GM13977 (cell line): ENCODE measurements around the gene PPM1J.

ENCODE experiments used
- DNase-seq: peaks from one replicate; pipeline ENCODE4 v3.0.0; 2012; ENCODE audit warnings: low spot score
- in situ Hi-C: fragments of 300-500 bp; cut with MboI; formaldehyde crosslinking; loops from one replicate; pipeline ENCODE4 v1.12.0; 2022; ENCODE audit warnings: low sequenced_read_pairs, low pct_unique_long_range_greater_than_20kb, mixed read lengths, inconsistent platforms; ENCODE audit not compliant: unreplicated experiment
- TF ChIP-seq, protein P1 (sequence below): IDR thresholded peaks from 2 replicates; pipeline ENCODE4 v1.5.1; 2012; ENCODE audit warnings: mild to moderate bottlenecking, control low read depth; ENCODE audit not compliant: insufficient read depth; ENCODE audit errors: extremely low read depth, missing control alignments

Gene PPM1J, protein sequence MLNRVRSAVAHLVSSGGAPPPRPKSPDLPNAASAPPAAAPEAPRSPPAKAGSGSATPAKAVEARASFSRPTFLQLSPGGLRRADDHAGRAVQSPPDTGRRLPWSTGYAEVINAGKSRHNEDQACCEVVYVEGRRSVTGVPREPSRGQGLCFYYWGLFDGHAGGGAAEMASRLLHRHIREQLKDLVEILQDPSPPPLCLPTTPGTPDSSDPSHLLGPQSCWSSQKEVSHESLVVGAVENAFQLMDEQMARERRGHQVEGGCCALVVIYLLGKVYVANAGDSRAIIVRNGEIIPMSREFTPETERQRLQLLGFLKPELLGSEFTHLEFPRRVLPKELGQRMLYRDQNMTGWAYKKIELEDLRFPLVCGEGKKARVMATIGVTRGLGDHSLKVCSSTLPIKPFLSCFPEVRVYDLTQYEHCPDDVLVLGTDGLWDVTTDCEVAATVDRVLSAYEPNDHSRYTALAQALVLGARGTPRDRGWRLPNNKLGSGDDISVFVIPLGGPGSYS

DNA sequence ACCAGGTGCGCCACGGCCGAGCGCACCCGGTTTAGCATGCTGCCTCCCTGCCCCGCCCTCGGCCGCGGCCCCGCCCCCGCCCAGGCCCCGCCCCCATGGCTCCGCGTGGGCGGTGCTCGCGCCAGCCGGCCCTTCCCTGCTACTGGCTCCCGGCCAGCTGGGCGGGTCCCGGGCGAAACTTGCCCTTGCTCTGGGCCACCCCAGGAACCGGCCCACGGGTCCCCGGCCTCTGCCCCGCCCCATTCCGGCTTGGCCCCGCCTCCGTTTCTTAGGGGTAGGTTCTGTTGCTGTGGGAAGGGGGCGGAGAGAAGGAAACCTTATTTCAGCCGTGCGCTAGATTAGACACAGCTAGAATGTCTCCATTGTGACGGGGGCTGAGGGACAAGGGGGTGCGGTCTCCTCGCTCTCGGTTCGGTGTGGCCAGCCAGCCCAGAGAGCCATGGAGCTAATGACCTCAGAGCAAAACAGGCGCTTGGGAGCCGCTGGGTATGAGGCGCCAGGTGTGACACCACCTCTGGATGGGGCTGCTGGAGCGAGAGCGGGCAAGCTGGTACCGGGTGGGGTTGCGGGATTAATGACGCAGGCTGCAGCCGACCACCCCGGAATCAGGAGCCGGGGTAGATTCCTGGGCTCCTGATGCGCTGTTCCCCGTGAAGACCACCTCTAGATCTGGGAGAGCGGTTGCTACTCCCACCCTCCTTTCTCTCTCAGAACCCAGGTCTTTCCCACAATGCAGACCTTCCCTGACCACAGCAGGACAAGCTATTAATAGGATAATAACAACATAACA lies at the start of gene PPM1J:
Gene PPM1J, minus strand, starts transcription at position 69 of the 790 bp plus-strand sequence. Its CDS starts 31 bp downstream, at position 38.
- TF ChIP-seq, protein P1, sequence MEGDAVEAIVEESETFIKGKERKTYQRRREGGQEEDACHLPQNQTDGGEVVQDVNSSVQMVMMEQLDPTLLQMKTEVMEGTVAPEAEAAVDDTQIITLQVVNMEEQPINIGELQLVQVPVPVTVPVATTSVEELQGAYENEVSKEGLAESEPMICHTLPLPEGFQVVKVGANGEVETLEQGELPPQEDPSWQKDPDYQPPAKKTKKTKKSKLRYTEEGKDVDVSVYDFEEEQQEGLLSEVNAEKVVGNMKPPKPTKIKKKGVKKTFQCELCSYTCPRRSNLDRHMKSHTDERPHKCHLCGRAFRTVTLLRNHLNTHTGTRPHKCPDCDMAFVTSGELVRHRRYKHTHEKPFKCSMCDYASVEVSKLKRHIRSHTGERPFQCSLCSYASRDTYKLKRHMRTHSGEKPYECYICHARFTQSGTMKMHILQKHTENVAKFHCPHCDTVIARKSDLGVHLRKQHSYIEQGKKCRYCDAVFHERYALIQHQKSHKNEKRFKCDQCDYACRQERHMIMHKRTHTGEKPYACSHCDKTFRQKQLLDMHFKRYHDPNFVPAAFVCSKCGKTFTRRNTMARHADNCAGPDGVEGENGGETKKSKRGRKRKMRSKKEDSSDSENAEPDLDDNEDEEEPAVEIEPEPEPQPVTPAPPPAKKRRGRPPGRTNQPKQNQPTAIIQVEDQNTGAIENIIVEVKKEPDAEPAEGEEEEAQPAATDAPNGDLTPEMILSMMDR: no peak
- peak; percentile 99 for DNase-seq
- in situ Hi-C loops: no loop called here

DNA sequence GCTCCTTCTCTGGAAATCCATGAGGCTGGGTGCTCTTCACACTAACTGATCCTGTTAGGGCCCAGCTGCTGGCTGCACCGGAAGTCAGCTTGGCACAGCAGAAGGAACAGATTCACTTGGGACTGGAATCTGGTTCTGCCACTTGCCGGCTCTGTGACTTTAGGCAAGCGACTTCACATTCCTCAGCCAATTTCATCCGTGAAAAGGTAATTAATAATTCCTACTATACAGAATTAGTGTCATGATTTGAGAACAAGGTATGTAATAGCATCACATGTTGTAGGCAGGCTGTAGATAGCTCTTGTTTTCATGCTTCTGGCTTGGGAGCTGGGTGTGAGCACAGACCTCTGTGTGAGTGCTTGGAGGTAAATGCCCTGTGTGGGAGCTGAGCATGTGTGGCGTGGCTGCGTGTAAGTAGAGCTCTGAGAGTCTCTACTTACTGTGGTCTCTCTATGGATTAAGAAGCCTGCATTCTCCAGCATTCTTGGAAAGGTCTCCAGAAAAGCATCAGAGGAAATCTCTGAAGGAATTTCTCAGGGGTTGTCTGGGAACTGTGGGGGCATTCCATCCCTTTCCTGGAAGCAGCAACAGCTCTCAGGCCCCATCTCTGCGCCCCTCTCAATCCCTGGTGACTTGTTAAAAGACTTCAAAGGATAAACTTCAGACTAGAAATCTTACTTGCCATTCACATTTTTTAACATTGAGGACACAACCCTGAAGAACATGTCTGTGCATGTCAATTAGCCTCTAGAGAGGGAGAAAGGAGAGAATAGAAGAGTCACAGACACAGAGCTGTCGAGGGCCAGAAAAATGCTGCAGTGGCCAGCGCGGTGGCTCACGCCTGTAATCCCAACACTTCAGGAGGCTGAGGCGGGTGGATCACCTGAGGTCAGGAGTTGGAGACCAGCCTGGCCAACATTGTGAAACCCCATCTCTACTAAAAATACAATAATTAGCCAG lies 47.7 kb upstream of the PPM1J start:
- DNase-seq: no peak
- TF ChIP-seq, protein P1: no peak
- in situ Hi-C loops: no loop called here

DNA sequence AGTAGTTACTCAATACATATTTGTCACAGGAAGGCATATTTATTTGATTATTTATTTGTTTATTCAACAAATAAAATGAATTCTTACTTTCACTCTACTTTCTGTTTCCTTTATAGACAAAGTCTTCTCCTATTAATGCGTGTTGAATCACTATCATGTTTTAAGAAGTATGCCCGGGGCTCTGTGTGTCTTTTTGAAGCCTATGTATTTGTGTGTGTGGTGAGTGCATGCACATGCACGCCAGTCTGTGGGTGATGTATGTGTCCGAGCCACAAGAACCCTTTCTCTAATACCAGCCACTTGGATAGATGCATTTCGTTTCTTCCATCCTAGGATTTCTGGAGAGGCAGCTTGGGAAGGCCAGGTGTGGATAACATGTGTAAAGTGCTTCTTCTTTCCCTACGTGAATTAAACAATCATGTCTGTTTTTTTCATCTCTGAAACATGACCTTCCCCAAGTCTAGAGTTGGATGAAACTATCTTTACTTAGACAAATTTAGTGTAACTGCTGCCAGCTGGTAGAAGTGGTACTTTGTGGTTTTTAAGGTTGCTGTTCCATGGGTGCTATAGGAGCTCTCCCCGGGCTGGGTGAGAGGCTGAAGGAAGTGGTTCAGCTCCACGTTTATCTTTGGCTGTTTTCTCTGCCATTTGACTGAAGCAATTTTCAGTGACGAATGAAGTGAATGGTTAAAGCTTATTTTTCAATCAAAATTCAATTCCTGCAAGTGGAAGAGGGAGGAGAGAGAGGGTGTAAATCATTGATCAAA lies 46.8 kb upstream of the PPM1J start:
- DNase-seq: no peak
- in situ Hi-C loops: no loop called here
- TF ChIP-seq, protein P1: no peak

DNA sequence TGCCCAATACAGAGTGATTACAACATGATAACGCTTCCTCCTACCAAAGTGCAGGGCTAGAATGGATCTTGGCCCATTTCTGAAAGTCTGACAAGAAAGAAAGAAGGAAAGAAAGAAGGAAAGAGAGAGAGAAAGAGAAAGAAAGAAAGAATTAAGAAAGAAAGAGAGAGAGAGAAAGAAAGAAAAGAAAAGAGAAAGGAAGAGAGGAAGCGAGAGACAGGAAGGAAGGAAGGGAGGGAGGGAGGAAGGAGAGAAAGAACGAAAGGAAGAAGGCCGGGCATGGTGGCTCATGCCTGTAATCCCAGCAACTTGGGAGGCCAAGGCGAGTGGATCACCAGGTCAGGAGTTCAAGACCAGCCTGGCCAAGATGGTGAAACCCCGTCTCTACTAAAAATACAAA lies 44.1 kb upstream of the PPM1J start:
- in situ Hi-C loops: no loop called here
- DNase-seq: no peak
- TF ChIP-seq, protein P1: no peak

DNA sequence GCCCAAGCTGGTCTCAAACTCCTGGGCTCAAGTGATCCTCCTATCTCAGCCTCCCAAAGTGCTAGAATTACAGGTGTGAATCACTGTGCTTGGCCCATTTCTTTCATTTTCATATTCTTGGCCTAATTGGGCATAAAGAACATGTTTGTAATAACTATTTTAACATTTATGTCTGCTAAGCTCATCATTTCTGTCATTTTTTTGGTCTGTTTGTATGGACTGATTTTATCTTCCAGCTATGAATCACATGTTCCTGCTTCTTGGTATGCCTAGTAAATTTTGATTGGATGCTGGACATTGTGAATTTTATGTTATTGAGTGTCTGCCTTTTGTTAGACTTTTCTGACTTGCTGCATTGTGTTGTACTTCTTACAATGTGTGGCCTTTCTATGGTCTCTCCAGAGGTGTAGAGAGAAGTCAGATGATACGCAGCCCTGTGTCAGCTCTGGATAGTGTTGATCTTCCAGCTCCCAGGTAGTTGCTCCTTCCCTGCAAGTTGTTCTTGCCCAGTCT lies 39.0 kb upstream of the PPM1J start:
- no peak for DNase-seq
- in situ Hi-C loops: no loop called here
- TF ChIP-seq, protein P1: no peak
